Heart left ventricle (tissue), 13 donors: Measurements from ENCODE around the gene RPP21.

Experiments used
- CTCF ChIP-seq, 12 donors: fragments of 200-600 bp; sonication (generic) in 4 of 12; IDR thresholded peaks; one replicate each; pipeline versions ENCODE4 v1.5.0 to v1.8.0; 2018 to 2022; ENCODE audit warnings: antibody characterized with exemption in 12 of 12, mild to moderate bottlenecking in 5 of 12
- POLR2A ChIP-seq, 2 donors: fragments of 450-650 bp; IDR thresholded peaks; one replicate each; pipeline ENCODE4 v1.6.1; 2017; ENCODE audit warnings: antibody characterized with exemption in 2 of 2, mild to moderate bottlenecking in 2 of 2, moderate library complexity in 2 of 2
- donor health status: ischemic (EF 13 %, LVEDD 7.1; RV severe dilation, severe dysfunction).
- donor health status: DM: no; HTN: yes; CAD: no.
- donor health status: DM: no; HTN: no; CAD: no.
- donor health status: ischemic (EF 25% LVEDD 6.9; RV normal size, moderate dysfunction).
- donor health status: ischemic (EF 25% LVEDD 5.7; RV mildly dilated, moderate dysfunction).
- donor health status: ischemic (EF 35%, LVEDD 5.7; RV mildly dilated, moderate dysfunction).
- donor health status: nonischemic (EF 11% LVEDD 7.7; RV severe dilation, severe dysfunction).
- donor health status: DM: yes; HTN: yes; CAD: no.
- donor health status: PGD.
- donor health status: ischemic (EF 29% LVEDD 5.4; RV normal size, mild dysfunction).
- donor health status: nonischemic (EF 23%, LVEDD 6.1; RV moderate dilation, normal function).

DNA sequence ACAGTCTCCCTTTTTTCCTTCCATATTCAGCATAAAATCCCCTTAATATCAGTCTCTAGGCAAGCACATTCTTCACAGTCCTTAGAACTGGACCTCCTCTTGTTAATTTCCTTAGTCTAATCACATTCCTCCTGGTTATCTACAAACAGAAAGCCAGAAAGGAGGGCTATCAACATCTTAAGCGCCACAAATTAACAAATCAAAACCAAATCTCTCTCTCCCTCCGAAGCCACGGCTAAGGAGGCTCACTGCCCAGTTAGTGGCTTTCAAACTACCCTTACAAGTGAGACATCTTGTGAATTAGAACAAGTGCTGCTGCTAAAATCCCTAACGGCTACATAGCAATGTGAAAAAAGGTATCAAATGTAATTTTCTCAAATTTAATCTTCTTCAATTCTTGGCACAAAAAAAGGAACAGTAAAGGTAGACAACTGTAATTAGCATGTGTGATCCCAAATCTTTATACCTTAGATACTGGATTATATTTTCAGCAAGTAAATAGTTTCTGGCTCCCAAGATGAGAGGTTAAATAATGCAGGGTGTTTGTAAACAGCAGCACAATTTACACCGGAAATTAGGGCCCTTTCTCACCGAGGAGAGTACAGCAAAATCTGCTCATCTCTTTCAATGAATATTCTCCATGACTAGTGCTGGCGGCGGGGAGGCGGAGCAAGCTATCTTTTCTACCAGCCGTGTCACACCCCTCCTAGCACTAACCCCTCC lies 19.6 kb upstream of the RPP21 start:
- TF ChIP-seq CTCF (IDR thresholded peaks at IDR 0.05) (no peak), POLR2A (IDR thresholded peaks at IDR 0.05) (no peak)
